Measurements from ENCODE around the gene CIROP. TPM values are rescaled to one million over a fixed set of nuclear protein-coding genes. Genes with fewer than 3 reads are reported as not detected.

CIROP gene
- total RNA-seq, 1 experiment from 2014 or later, result not detected

GRCh38 chr14:23091294-23092225 is 13.2 kb downstream of the CIROP start:
- DNase-seq, result no peak
- Histone ChIP-seq H3K36me3 (peaks cover 37% of the 10 kb centered on the region), H3K27me3 (no peaks in the 10 kb centered on the region), H3K4me3 (no peak overlapping the region), H3K9me3 (no peaks in the 10 kb centered on the region)

GRCh38 chr14:23090254-23090636 is 14.5 kb downstream of the CIROP start:
- Histone ChIP-seq H3K27me3 (no peaks in the 10 kb centered on the region), H3K4me3 (no peak overlapping the region), H3K36me3 (peaks cover 46% of the 10 kb centered on the region), H3K9me3 (no peaks in the 10 kb centered on the region)
- DNase-seq, result no peak

DNA sequence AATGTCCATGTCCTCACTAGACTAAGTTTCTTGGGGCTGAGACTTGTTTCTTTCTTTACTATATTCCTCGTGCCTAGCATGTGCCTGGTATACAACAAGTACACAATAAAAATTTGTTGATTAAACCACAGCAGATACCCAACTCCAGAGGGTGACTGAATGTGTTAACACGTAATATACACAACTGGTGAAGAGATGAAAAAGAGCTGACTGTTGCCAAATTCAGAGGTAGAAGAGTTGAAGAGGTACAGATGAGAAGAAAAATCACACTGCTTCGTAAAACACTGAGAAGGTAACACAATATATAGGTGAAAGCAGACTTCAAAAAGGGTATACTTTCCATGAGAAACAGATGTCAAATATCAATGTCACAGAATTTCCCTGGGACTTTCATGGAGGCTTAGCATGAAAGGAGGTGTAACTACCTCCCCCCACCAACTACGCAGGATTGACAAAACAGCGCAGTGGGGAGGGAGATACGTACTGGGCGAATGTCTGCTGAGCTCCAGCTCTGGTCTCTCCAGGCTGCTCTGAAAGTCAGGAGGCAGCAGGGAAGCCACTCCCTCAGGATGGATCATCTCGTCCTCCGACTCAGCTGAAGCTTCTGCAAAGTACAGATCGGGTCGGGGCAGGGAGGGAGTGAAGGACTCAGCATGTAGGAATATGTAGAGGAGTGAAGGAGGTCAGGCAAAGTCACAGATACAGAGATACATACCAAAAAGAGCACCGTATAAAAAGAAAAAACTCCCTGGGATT is 15.1 kb downstream of the CIROP start:
- Histone ChIP-seq H3K27me3 (no peaks in the 10 kb centered on the region), H3K4me3 (no peak overlapping the region), H3K9me3 (no peaks in the 10 kb centered on the region), H3K36me3 (peaks cover 47% of the 10 kb centered on the region)
- no peak for DNase-seq

GRCh38 chr14:23086565-23086964 is 18.2 kb downstream of the CIROP start:
- H3K36me3 ChIP-seq, result peaks cover 41% of the 10 kb centered on the region

GRCh38 chr14:23085458-23085857 is 19.3 kb downstream of the CIROP start:
- Histone ChIP-seq H3K9me3 (no peaks in the 10 kb centered on the region), H3K27me3 (no peaks in the 10 kb centered on the region), H3K36me3 (peaks cover 47% of the 10 kb centered on the region), H3K4me3 (no peak overlapping the region)
- no peak for DNase-seq

More at GRCh38 chr14:23086565-23086964, 18.2 kb downstream of the CIROP start:
- no peak overlapping the region for H3K4me3 ChIP-seq
- no peaks in the 10 kb centered on the region for H3K27me3 ChIP-seq
- H3K9me3 ChIP-seq, result no peaks in the 10 kb centered on the region
- DNase-seq, result no peak

DNA sequence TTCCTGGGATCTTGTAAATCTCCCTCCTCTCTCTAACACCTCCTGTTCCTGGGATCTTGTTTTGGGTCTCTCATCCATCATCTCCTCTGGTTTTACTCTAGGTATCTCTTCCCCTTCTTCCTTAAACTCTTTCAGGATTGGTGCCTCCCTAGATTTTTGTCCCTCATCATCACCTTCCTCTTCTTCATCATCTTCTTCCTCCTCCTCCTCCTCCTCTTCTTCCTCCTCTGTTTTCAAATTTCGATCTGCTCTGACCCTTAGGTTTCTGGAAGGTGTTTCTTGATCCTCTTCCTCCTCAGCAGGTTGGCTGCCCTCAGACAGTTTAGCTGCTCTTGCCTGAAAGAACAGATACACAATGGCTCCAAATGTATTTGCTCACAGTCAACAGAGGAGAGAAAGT is 24.3 kb downstream of the CIROP start:
- H3K27me3 ChIP-seq, result no peaks in the 10 kb centered on the region
- no peak for DNase-seq
- H3K9me3 ChIP-seq, result no peaks in the 10 kb centered on the region
- peaks cover 68% of the 10 kb centered on the region for H3K36me3 ChIP-seq
- H3K4me3 ChIP-seq, result no peak overlapping the region

GRCh38 chr14:23079716-23080115 is 25.1 kb downstream of the CIROP start:
- Histone ChIP-seq H3K27me3 (no peaks in the 10 kb centered on the region), H3K4me3 (no peak overlapping the region), H3K36me3 (peaks cover 68% of the 10 kb centered on the region), H3K9me3 (no peaks in the 10 kb centered on the region)
- no peak for DNase-seq

GRCh38 chr14:23078692-23079116 is 26.1 kb downstream of the CIROP start:
- H3K27me3 ChIP-seq, result no peaks in the 10 kb centered on the region
- DNase-seq, result peak; percentile 91
- no peaks in the 10 kb centered on the region for H3K9me3 ChIP-seq
- H3K36me3 ChIP-seq, result peaks cover 71% of the 10 kb centered on the region
- no peak overlapping the region for H3K4me3 ChIP-seq

GRCh38 chr14:23077962-23078361 is 26.8 kb downstream of the CIROP start:
- Histone ChIP-seq H3K9me3 (no peaks in the 10 kb centered on the region), H3K27me3 (no peaks in the 10 kb centered on the region), H3K4me3 (no peak overlapping the region), H3K36me3 (peaks cover 67% of the 10 kb centered on the region)
- DNase-seq, result no peak

- H3K4me3 ChIP-seq, result no peak overlapping the region
- H3K27me3 ChIP-seq, result no peaks in the 10 kb centered on the region
- peaks cover 67% of the 10 kb centered on the region for H3K36me3 ChIP-seq
- DNase-seq, result no peak
- no peaks in the 10 kb centered on the region for H3K9me3 ChIP-seq
Observed at GRCh38 chr14:23076785-23077408, 27.9 kb downstream of the CIROP start.

- no peaks in the 10 kb centered on the region for H3K27me3 ChIP-seq
- no peak for DNase-seq
- no peak overlapping the region for H3K4me3 ChIP-seq
- H3K36me3 ChIP-seq, result peaks cover 52% of the 10 kb centered on the region
- H3K9me3 ChIP-seq, result no peaks in the 10 kb centered on the region
Observed at GRCh38 chr14:23074906-23075305, 29.9 kb downstream of the CIROP start.

- Histone ChIP-seq H3K27me3 (no peaks in the 10 kb centered on the region), H3K4me3 (peak overlapping the region; percentile 80), H3K9me3 (no peaks in the 10 kb centered on the region), H3K36me3 (peaks cover 42% of the 10 kb centered on the region)
- DNase-seq, result no peak
Observed at GRCh38 chr14:23071921-23072539, 32.8 kb downstream of the CIROP start.

- peak; percentile 87 for DNase-seq
- no peaks in the 10 kb centered on the region for H3K9me3 ChIP-seq
- peak overlapping the region; percentile 80 for H3K4me3 ChIP-seq
- peaks cover 42% of the 10 kb centered on the region for H3K36me3 ChIP-seq
- no peaks in the 10 kb centered on the region for H3K27me3 ChIP-seq
Observed at GRCh38 chr14:23071244-23071920, 33.4 kb downstream of the CIROP start.

DNA sequence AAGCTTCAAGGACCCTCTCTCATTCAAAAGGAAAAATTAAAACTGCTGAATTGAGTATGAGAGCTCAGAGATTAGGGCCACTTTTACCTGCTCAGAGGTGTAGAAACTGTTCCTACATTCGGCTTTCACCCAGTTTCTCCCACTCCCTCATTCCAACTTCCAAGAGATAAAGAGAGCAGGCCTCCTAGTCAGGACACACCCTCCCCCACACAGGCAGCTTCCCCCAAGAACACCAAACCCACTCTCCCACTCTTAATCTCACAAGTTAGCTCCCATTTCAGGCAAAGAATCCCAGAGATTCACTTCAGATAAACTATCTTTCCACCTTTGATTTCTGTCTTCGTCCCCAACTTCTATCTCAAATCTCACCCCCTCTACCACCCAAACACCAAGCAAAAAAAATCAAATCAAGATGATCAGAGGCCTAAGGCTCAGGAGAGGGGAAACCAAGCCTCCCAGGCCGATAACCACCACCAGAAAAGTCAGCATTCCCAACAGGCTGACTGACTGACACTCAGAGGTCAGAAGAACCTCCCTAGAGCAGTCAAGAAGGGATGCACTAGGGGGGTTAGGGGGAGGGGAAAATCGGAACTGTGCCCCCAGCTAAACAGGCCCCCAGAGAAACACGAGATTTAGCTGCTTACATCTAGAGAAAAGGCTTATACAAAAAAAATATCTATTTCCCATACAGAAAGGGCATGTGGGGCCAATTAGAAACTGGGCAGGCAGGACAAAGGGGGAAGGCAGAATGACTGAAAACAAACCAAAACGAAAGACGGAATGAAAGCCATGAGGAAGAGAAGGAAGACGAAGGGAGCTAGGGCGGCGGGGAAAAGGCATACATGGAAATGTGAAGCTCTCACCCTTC is 34.3 kb downstream of the CIROP start:
- H3K9me3 ChIP-seq, result no peaks in the 10 kb centered on the region
- H3K36me3 ChIP-seq, result peaks cover 40% of the 10 kb centered on the region
- H3K4me3 ChIP-seq, result peak overlapping the region; percentile 80
- no peak for DNase-seq
- no peaks in the 10 kb centered on the region for H3K27me3 ChIP-seq

DNA sequence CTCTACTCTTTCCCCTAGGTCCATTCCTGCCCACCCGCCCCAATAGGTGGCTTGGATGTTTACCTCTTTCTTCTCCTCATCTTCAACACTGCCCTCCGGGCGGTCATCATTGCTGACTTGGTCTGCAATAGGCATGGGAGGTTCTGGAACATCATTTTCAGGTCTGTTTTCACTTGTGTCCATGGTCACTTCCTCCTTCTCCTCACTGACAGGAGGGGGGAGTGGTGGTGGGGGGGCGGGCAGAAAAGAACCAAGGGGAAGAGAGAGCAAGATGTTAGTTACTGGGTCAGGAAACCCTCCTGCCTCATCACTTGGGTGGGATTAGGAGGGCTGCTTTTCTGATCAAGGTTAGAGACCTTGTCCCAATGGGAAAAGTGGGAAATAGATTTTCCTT is 35.4 kb downstream of the CIROP start:
- Histone ChIP-seq H3K4me3 (no peak overlapping the region), H3K9me3 (no peaks in the 10 kb centered on the region), H3K36me3 (peaks cover 35% of the 10 kb centered on the region), H3K27me3 (no peaks in the 10 kb centered on the region)
- no peak for DNase-seq

Data from MG63 (cell line).